SK-N-SH treated with all-trans-retinoic acid at 6 μM for 48 hours (cell line): Measurements from ENCODE around the gene VRK2.

Experiments
- TCF4 ChIP-seq: fragments of 250-450 bp; sonication (Bioruptor Pico); IDR thresholded peaks from 2 replicates; pipeline ENCODE4 v1.8.0; 2021; ENCODE audit warnings: mild to moderate bottlenecking, moderate library complexity, borderline replicate concordance
- ZFP3 ChIP-seq: fragments of 250-450 bp; sonication (Bioruptor Pico); IDR thresholded peaks from 2 replicates; pipeline ENCODE4 v1.5.0; 2020; ENCODE audit warnings: mild to moderate bottlenecking, moderate library complexity
- TF ChIP-seq, protein P1 (sequence below): fragments of 250-450 bp; sonication (Bioruptor Pico); IDR thresholded peaks from 2 replicates; pipeline ENCODE4 v1.5.1; 2020; ENCODE audit warnings: low read depth, mild to moderate bottlenecking, moderate library complexity
- TF ChIP-seq, protein P2 (sequence below): fragments of 250-450 bp; sonication (Bioruptor Pico); IDR thresholded peaks from 2 replicates; pipeline ENCODE4 v1.5.0; 2020; ENCODE audit warnings: mild to moderate bottlenecking, moderate library complexity
- TF ChIP-seq, protein P3 (sequence below): fragments of 250-450 bp; sonication (Bioruptor Pico); IDR thresholded peaks from 2 replicates; pipeline ENCODE4 v1.8.0; 2020; ENCODE audit warnings: mild to moderate bottlenecking, moderate library complexity, borderline replicate concordance

DNA sequence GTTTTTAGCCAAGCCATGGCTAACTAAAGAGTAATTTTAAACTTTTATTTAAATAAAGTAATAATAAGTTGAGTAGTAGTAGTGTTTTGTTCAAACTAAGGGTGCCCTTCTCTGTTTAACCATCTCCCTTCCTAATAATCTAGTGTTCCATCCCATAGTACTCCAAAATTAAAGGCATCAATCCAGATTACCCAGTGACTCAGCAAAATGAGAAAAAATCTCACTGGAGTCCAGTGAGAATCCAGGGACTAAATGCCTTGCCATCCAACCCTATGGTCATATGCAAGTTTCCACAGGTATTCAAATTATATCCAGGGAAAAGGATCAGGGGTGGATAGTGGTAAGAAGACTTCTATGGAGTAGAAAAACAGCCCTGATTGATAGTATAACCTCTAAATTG lies 19.6 kb upstream of the VRK2 start:
- TF ChIP-seq, protein P1, sequence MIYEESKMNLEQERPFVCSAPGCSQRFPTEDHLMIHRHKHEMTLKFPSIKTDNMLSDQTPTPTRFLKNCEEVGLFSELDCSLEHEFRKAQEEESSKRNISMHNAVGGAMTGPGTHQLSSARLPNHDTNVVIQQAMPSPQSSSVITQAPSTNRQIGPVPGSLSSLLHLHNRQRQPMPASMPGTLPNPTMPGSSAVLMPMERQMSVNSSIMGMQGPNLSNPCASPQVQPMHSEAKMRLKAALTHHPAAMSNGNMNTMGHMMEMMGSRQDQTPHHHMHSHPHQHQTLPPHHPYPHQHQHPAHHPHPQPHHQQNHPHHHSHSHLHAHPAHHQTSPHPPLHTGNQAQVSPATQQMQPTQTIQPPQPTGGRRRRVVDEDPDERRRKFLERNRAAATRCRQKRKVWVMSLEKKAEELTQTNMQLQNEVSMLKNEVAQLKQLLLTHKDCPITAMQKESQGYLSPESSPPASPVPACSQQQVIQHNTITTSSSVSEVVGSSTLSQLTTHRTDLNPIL (CRISPR knock-in tag): no peak
- TF ChIP-seq ZFP3 (CRISPR knock-in tag) (no peak), TCF4 (no peak)
- TF ChIP-seq, protein P2, sequence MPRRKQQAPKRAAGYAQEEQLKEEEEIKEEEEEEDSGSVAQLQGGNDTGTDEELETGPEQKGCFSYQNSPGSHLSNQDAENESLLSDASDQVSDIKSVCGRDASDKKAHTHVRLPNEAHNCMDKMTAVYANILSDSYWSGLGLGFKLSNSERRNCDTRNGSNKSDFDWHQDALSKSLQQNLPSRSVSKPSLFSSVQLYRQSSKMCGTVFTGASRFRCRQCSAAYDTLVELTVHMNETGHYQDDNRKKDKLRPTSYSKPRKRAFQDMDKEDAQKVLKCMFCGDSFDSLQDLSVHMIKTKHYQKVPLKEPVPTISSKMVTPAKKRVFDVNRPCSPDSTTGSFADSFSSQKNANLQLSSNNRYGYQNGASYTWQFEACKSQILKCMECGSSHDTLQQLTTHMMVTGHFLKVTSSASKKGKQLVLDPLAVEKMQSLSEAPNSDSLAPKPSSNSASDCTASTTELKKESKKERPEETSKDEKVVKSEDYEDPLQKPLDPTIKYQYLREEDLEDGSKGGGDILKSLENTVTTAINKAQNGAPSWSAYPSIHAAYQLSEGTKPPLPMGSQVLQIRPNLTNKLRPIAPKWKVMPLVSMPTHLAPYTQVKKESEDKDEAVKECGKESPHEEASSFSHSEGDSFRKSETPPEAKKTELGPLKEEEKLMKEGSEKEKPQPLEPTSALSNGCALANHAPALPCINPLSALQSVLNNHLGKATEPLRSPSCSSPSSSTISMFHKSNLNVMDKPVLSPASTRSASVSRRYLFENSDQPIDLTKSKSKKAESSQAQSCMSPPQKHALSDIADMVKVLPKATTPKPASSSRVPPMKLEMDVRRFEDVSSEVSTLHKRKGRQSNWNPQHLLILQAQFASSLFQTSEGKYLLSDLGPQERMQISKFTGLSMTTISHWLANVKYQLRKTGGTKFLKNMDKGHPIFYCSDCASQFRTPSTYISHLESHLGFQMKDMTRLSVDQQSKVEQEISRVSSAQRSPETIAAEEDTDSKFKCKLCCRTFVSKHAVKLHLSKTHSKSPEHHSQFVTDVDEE (CRISPR knock-in tag): no peak
- TF ChIP-seq, protein P3, sequence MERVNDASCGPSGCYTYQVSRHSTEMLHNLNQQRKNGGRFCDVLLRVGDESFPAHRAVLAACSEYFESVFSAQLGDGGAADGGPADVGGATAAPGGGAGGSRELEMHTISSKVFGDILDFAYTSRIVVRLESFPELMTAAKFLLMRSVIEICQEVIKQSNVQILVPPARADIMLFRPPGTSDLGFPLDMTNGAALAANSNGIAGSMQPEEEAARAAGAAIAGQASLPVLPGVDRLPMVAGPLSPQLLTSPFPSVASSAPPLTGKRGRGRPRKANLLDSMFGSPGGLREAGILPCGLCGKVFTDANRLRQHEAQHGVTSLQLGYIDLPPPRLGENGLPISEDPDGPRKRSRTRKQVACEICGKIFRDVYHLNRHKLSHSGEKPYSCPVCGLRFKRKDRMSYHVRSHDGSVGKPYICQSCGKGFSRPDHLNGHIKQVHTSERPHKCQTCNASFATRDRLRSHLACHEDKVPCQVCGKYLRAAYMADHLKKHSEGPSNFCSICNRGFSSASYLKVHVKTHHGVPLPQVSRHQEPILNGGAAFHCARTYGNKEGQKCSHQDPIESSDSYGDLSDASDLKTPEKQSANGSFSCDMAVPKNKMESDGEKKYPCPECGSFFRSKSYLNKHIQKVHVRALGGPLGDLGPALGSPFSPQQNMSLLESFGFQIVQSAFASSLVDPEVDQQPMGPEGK (CRISPR knock-in tag): no peak
